Activated CD4-positive, alpha-beta T cell treated with anti-CD3 and anti-CD28 coated beads, Interleukin-2, amount 10 ng/mL, durations not matched to agents 24 days and 14 days (primary cell): ENCODE data around the gene RENBP. TPM values are rescaled to one million over a fixed set of nuclear protein-coding genes. Genes with fewer than 3 reads are reported as not detected.

Experiments used
- DNase-seq: peaks from one replicate; pipeline ENCODE4 v3.0.0; 2022
- H3K27ac Mint-ChIP-seq: one replicate; pipeline ENCODE4 v1.8.0; 2022; ENCODE audit warnings: mild to moderate bottlenecking, mixed read lengths
- H3K27me3 Mint-ChIP-seq: one replicate; pipeline ENCODE4 v1.8.0; 2022; ENCODE audit warnings: mixed read lengths
- H3K36me3 Mint-ChIP-seq: one replicate; pipeline ENCODE4 v1.8.0; 2022; ENCODE audit warnings: low read depth, mild to moderate bottlenecking, mixed read lengths
- H3K4me1 Mint-ChIP-seq: one replicate; pipeline ENCODE4 v1.8.0; 2021; ENCODE audit warnings: mixed read lengths
- H3K4me3 Mint-ChIP-seq: one replicate; pipeline ENCODE4 v1.8.0; 2022; ENCODE audit warnings: mild to moderate bottlenecking, moderate library complexity, mixed read lengths
- H3K9me3 Mint-ChIP-seq: one replicate; pipeline ENCODE4 v1.8.0; 2021; ENCODE audit warnings: mixed read lengths
- intact Hi-C: fragments of 100-400 bp; cut with micrococcal nuclease; formaldehyde crosslinking; loops from one replicate; pipeline ENCODE4 v1.15.1; 2023
- total RNA-seq: library from RNA; stranded (reverse); gene quantifications from 2 replicates; pipeline ENCODE4 v1.2.3, GENCODE V29; 2022

The RENBP gene
- total RNA-seq, 1 donor from 2014 or later: 15.1 TPM

GRCh38 chrX:153930011-153930910, 14.2 kb downstream of the RENBP start:
- H3K4me1 Mint-ChIP-seq: peaks cover 18% of the 10 kb centered on the region
- DNase-seq: no peak
- no peak overlapping the region for H3K27ac Mint-ChIP-seq
- no peak overlapping the region for H3K4me3 Mint-ChIP-seq
- H3K9me3 Mint-ChIP-seq: no peaks in the 10 kb centered on the region
- H3K36me3 Mint-ChIP-seq: peaks cover 21% of the 10 kb centered on the region
- intact Hi-C loops: no loop called here
- H3K27me3 Mint-ChIP-seq: no peaks in the 10 kb centered on the region

- Mint-ChIP-seq H3K27me3 (no peaks in the 10 kb centered on the region), H3K36me3 (peaks cover 21% of the 10 kb centered on the region), H3K27ac (no peak overlapping the region), H3K9me3 (no peaks in the 10 kb centered on the region), H3K4me1 (peaks cover 18% of the 10 kb centered on the region), H3K4me3 (peak overlapping the region; percentile 91)
- no peak for DNase-seq
- intact Hi-C loops: loop anchor here (5.0 to 10.0 kb wide), 3 partner anchors 55 to 975 kb away; partner anchors contain the start of genes ABCD1 and BCAP31
Observed at GRCh38 chrX:153929576-153929975, 14.9 kb downstream of the RENBP start.

DNA sequence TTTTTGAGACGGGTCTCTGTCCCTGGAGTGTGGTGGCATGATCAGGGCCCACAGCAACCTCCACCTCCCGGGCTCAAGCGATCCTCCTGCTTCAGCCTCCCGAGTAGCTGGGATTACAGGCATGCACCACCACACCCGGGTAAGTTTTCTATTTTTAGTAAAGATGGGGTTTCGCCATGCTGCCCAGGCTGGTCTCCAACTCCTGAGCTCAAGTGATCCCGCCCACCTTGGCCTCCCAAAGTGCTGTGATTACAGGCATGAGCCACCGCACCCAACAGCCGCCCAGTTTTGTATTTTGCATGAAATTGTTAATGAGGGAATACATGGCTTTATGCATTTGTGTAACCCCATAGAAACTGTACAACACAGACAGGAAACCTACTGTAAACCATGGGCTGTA, 15.6 kb downstream of the RENBP start:
- Mint-ChIP-seq H3K36me3 (peaks cover 21% of the 10 kb centered on the region), H3K27ac (peak overlapping the region; percentile 52), H3K4me1 (peaks cover 20% of the 10 kb centered on the region), H3K9me3 (no peaks in the 10 kb centered on the region), H3K27me3 (no peaks in the 10 kb centered on the region), H3K4me3 (peak overlapping the region; percentile 91)
- intact Hi-C loops: loop anchor here (1.0 to 10.0 kb wide), 4 partner anchors 43 to 974 kb away; partner anchors contain the start of genes ABCD1, BCAP31 and TMEM187
- DNase-seq: no peak

GRCh38 chrX:153927922-153928760, 16.3 kb downstream of the RENBP start:
- Mint-ChIP-seq H3K4me3 (peak overlapping the region; percentile 91), H3K36me3 (peaks cover 22% of the 10 kb centered on the region), H3K27me3 (no peaks in the 10 kb centered on the region), H3K4me1 (peaks cover 21% of the 10 kb centered on the region), H3K9me3 (no peaks in the 10 kb centered on the region), H3K27ac (peak overlapping the region; percentile 98)
- intact Hi-C loops: loop anchor here (1.0 to 10.0 kb wide), 6 partner anchors 19 to 973 kb away; partner anchors contain the start of genes ABCD1, BCAP31, IDH3G and SSR4
- peak; percentile 97 for DNase-seq

DNA sequence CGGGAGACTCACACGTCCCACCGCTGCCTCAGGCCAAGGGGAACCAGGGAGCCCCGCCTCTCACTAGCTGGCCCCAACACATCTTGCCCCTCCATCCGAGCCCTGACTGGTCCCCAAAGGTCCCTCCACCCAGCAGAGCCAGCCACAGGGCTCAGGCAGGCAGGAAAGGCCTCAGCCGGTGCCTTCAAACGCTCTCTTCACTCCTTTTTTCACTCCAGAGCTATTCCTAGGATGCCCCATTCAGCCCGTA, 16.8 kb downstream of the RENBP start:
- no peaks in the 10 kb centered on the region for H3K27me3 Mint-ChIP-seq
- intact Hi-C loops: loop anchor here (2.0 to 10.0 kb wide), 5 partner anchors 19 to 973 kb away; partner anchors contain the start of genes ABCD1, BCAP31, IDH3G and SSR4
- H3K27ac Mint-ChIP-seq: peak overlapping the region; percentile 98
- peaks cover 22% of the 10 kb centered on the region for H3K36me3 Mint-ChIP-seq
- H3K9me3 Mint-ChIP-seq: no peaks in the 10 kb centered on the region
- DNase-seq: no peak
- peaks cover 23% of the 10 kb centered on the region for H3K4me1 Mint-ChIP-seq
- peak overlapping the region; percentile 91 for H3K4me3 Mint-ChIP-seq

GRCh38 chrX:153926858-153927671, 17.4 kb downstream of the RENBP start:
- no peaks in the 10 kb centered on the region for H3K27me3 Mint-ChIP-seq
- peak overlapping the region; percentile 98 for H3K27ac Mint-ChIP-seq
- no peaks in the 10 kb centered on the region for H3K9me3 Mint-ChIP-seq
- DNase-seq: peak; percentile 92
- peaks cover 28% of the 10 kb centered on the region for H3K4me1 Mint-ChIP-seq
- peaks cover 20% of the 10 kb centered on the region for H3K36me3 Mint-ChIP-seq
- peak overlapping the region; percentile 91 for H3K4me3 Mint-ChIP-seq
- intact Hi-C loops: loop anchor here (2.0 to 10.0 kb wide), 5 partner anchors 20 to 972 kb away; partner anchors contain the start of genes ABCD1, BCAP31, IDH3G and SSR4

- DNase-seq: no peak
- intact Hi-C loops: loop anchor here (2.0 to 10.0 kb wide), 5 partner anchors 20 to 972 kb away; partner anchors contain the start of genes ABCD1, BCAP31, IDH3G and SSR4
Observed at GRCh38 chrX:153926552-153926857, 17.9 kb downstream of the RENBP start.

GRCh38 chrX:153925739-153926551, 18.5 kb downstream of the RENBP start, which contains the start of gene ARHGAP4:
TSS of gene ARHGAP4 (minus strand) at chrX:153926264. CDS start at chrX:153926202, 62 bp downstream.
- Mint-ChIP-seq H3K4me1 (peaks cover 30% of the 10 kb centered on the region), H3K36me3 (peaks cover 12% of the 10 kb centered on the region), H3K4me3 (peak within 1 kb of the TSS; percentile 97), H3K9me3 (no peaks in the 10 kb centered on the region), H3K27ac (peak within 1 kb of the TSS; percentile 98), H3K27me3 (no peaks in the 10 kb centered on the region)
- peak; percentile 85 for DNase-seq
- intact Hi-C loops: loop anchor here (2.0 to 10.0 kb wide), 5 partner anchors 21 to 971 kb away; partner anchors contain the start of genes ABCD1, BCAP31, IDH3G and SSR4

More at GRCh38 chrX:153926552-153926857, 17.9 kb downstream of the RENBP start:
- H3K36me3 Mint-ChIP-seq: peaks cover 16% of the 10 kb centered on the region
- H3K9me3 Mint-ChIP-seq: no peaks in the 10 kb centered on the region
- H3K27me3 Mint-ChIP-seq: no peaks in the 10 kb centered on the region
- peak overlapping the region; percentile 91 for H3K4me3 Mint-ChIP-seq
- H3K27ac Mint-ChIP-seq: peak overlapping the region; percentile 98
- H3K4me1 Mint-ChIP-seq: peaks cover 30% of the 10 kb centered on the region

GRCh38 chrX:153925387-153925738, 19.1 kb downstream of the RENBP start:
- H3K9me3 Mint-ChIP-seq: no peaks in the 10 kb centered on the region
- peaks cover 11% of the 10 kb centered on the region for H3K36me3 Mint-ChIP-seq
- H3K27ac Mint-ChIP-seq: peak overlapping the region; percentile 97
- intact Hi-C loops: loop anchor here (5.0 to 10.0 kb wide), 3 partner anchors 51 to 971 kb away; partner anchors contain the start of genes ABCD1 and BCAP31
- peaks cover 28% of the 10 kb centered on the region for H3K4me1 Mint-ChIP-seq
- no peaks in the 10 kb centered on the region for H3K27me3 Mint-ChIP-seq
- DNase-seq: no peak
- peak overlapping the region; percentile 97 for H3K4me3 Mint-ChIP-seq

- Mint-ChIP-seq H3K4me3 (peak overlapping the region; percentile 97), H3K36me3 (peaks cover 18% of the 10 kb centered on the region), H3K27me3 (no peaks in the 10 kb centered on the region), H3K27ac (peak overlapping the region; percentile 97), H3K4me1 (peaks cover 31% of the 10 kb centered on the region), H3K9me3 (no peaks in the 10 kb centered on the region)
- DNase-seq: peak; percentile 74
- intact Hi-C loops: loop anchor here (1.0 to 10.0 kb wide), 3 partner anchors 50 to 970 kb away; partner anchors contain the start of gene PLXNB3
Observed at GRCh38 chrX:153924149-153924861, 20.1 kb downstream of the RENBP start.

DNA sequence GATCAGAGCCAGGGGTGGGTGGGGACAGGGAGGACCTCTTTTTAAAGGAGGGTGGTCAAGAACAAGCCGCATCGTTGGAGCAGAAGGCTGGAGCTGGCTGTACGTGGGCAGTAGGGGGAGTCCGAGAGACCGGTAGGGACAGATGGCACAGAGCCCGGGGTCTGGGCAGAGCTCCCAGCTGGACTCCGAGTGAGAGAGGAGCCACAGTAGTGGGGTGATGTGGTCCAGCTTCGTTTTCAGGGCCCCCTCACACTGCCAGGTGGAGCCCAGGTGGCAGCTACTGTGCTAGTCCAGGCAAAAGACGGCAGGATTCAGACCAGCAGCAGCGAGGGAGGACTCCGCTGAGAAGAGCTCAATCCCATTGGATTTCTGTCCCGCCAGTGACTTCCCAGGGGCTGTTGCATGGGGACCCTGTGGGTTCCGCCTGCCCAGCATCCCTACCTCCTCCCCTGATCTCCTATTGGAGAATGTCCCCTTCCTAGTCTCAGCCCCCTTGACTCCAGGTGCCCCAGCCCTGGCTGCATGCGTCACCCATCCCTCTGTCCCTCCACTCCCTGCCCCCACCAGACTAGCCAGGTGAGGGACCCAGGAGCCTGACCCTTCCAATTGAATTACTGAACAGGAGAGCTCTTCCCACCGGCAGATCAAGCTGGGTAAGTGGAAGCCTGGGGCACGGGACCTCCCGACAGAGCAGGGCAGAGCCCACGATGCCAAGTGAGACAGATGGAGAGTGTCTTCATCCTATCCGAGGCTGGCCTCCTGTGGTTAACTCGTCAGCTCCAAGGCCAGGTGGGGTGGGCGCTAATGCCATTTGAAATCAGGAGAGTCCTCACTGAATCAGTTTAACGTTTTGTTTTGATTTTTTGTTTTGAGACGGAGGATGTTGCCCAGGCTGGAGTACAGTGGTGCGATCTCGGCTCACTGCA, 21.2 kb downstream of the RENBP start:
- no peaks in the 10 kb centered on the region for H3K9me3 Mint-ChIP-seq
- H3K4me1 Mint-ChIP-seq: peaks cover 25% of the 10 kb centered on the region
- no peaks in the 10 kb centered on the region for H3K27me3 Mint-ChIP-seq
- intact Hi-C loops: loop anchor here (10.0 kb wide), 2 partner anchors 48 to 968 kb away; no protein-coding TSS in a partner anchor
- peak overlapping the region; percentile 51 for H3K27ac Mint-ChIP-seq
- DNase-seq: peak; percentile 60
- peak overlapping the region; percentile 97 for H3K4me3 Mint-ChIP-seq
- peaks cover 14% of the 10 kb centered on the region for H3K36me3 Mint-ChIP-seq
